ENCODE results near the gene CPLX1. TPM values are rescaled to one million over a fixed set of nuclear protein-coding genes. Genes with fewer than 3 reads are reported as not detected.
A peak's percentile ranks its signal among the peaks of the same experiment; 100 is the strongest.
"Not testable (repeated sequence)": the region's sequence is repeated elsewhere in the genome, so short reads cannot be mapped to it uniquely, and the experiment has no call there.

The CPLX1 gene
- total RNA-seq, 6 experiments from 2014 or later = 0.12 to 0.32 (median 0.20) TPM; not detected in 1

DNA sequence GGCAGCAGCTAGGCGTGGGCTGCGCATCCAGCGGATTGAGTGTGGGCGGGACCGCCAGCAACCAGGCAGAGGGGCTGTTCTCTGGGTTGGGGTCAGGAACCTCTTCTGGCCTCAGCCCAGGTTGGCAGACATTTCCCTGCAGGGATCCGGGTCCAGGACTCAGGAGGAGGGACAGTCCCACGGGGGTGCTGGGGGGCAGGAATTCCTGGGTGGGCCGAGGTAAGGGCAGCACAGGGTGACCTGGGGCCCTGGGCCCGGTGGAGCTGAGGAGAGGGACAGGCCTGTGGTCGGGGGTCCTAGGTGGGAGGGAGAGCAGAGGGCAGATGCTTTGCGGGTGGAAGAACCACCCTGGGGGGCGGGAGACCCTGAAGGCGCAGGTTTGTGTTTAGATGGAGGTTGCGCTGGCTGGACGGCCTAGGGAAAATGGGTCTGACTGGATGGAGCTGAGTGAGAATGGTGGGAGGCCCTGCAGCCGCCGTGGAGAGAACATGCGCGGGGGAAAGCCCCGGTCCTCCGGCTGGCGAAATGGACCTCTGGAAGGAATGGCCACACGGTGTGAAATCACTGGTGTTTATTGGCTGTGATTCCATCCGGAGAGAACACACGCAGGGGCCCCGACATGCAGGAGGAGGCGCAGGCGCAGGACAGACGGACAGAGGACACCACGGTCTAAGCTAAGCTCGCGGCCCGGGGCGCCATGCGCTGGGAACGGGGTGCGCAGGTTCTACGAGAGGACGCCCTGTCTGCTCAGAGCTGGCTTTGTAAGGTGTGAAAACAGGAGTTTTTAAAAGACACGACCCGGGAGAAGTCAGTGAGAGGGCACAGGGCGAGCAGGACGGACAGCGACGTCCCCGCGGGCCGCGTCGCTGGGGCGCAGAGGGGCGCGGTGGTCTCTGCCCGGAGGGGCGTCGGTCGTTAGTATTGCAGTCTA lies 41.3 kb downstream of the CPLX1 start:
- Mint-ChIP-seq H3K4me1 (ENCODE audit: low read depth) (peaks cover 18% of the 10 kb centered on the region), H3K4me3 (no peak overlapping the region), H3K27me3 (ENCODE audit: insufficient read depth) (peaks cover 18% of the 10 kb centered on the region), H3K27ac (no peak overlapping the region), H3K36me3 (ENCODE audit: low read depth) (peaks cover 11% of the 10 kb centered on the region), H3K9me3 (no peaks in the 10 kb centered on the region; the same call in 1 of the 2 replicates)
- DNase-seq = no peak
- TF ChIP-seq, protein P1, sequence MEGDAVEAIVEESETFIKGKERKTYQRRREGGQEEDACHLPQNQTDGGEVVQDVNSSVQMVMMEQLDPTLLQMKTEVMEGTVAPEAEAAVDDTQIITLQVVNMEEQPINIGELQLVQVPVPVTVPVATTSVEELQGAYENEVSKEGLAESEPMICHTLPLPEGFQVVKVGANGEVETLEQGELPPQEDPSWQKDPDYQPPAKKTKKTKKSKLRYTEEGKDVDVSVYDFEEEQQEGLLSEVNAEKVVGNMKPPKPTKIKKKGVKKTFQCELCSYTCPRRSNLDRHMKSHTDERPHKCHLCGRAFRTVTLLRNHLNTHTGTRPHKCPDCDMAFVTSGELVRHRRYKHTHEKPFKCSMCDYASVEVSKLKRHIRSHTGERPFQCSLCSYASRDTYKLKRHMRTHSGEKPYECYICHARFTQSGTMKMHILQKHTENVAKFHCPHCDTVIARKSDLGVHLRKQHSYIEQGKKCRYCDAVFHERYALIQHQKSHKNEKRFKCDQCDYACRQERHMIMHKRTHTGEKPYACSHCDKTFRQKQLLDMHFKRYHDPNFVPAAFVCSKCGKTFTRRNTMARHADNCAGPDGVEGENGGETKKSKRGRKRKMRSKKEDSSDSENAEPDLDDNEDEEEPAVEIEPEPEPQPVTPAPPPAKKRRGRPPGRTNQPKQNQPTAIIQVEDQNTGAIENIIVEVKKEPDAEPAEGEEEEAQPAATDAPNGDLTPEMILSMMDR (IDR thresholded peaks at IDR 0.05) = no peak

DNA sequence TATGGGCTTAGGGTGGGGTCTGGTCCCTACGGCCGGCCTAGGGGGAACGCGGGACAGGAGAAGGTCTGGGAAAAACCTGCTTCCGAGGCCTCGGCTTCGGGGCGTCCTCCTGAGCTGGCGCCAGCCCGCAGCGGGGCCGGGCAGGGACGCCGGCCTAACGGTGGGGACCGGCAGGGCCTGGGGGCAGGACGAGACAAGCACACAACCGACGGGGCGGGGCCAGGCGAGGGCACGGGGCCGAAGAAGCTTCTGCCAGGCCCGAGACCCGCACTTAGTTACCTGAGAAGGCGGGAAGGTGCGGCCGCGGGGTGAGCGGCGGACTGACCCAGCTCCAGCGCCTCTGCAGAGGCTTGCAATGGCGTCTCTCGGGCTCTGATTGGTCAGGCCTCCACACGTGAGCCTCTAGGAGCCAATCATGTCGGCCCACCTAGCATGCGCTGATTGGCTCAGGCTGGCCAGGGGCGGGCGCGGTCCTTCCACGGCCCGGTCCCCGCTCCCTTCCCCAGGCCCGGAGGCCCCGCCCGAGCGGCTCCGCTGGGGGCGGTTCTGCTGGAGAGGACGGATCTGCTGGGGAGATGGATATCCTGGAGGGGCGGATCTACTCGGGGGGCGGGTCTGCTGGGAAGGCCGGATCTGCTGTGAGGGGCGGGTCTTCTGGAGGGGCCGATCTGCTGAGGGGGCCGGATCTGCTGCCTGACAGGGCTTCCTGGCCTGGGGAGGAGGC lies 44.3 kb downstream of the CPLX1 start:
- Mint-ChIP-seq H3K9me3 (no peaks in the 10 kb centered on the region; the same call in none of the 2 replicates), H3K27ac (peak overlapping the region; percentile 93), H3K36me3 (ENCODE audit: low read depth) (peaks cover 34% of the 10 kb centered on the region), H3K4me1 (ENCODE audit: low read depth) (peaks cover 28% of the 10 kb centered on the region), H3K4me3 (peak overlapping the region; percentile 79), H3K27me3 (ENCODE audit: insufficient read depth) (peaks cover 10% of the 10 kb centered on the region)
- TF ChIP-seq, protein P1 (IDR thresholded peaks at IDR 0.05) = no peak
- peak; percentile 98 for DNase-seq

DNA sequence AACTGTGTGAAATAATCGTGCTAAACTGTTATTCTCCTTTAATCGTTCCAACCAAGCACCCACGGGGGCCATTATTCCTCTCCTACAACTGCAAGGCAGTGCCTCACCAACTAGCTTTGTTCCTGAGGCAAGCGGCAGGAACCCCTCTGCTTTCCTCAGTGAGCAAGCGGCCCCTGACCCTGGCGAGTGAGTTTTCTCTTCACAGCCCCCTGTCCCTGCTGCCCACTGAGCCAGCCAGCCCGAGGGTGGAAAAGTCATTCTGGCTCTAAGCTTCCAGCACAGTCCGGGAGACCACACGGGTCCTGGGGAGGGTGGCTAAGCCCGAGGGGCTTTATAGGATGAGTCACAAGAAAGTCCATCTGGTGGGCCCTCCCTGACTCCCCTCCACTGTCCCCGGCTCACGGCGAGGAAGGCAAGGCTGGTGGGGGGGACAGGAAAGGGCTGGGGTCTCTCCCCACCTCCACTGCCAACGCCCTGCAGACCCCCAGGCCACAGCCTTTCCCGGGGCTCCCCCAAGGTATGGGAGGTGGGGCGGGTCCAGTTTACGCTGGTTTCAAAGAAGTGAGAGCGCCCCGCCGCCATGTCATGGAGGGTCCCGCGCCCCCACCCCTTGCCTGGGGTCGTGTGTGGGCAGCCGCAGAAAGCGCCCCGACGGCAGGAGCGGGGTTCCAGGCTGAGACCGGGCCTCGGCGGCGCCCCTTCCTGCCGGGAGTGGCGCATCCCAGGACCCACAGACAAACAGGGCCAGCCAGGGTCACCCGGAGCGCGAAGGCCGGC lies 45.0 kb downstream of the CPLX1 start:
- peak overlapping the region; percentile 79 for H3K4me3 Mint-ChIP-seq
- TF ChIP-seq, protein P1 (IDR thresholded peaks at IDR 0.05) = no peak
- H3K27ac Mint-ChIP-seq = peak overlapping the region; percentile 87
- H3K36me3 Mint-ChIP-seq (ENCODE audit: low read depth) = peaks cover 41% of the 10 kb centered on the region
- H3K4me1 Mint-ChIP-seq (ENCODE audit: low read depth) = peaks cover 31% of the 10 kb centered on the region
- H3K27me3 Mint-ChIP-seq (ENCODE audit: insufficient read depth) = peaks cover 10% of the 10 kb centered on the region
- DNase-seq = no peak
- H3K9me3 Mint-ChIP-seq = peaks cover 2% of the 10 kb centered on the region

DNA sequence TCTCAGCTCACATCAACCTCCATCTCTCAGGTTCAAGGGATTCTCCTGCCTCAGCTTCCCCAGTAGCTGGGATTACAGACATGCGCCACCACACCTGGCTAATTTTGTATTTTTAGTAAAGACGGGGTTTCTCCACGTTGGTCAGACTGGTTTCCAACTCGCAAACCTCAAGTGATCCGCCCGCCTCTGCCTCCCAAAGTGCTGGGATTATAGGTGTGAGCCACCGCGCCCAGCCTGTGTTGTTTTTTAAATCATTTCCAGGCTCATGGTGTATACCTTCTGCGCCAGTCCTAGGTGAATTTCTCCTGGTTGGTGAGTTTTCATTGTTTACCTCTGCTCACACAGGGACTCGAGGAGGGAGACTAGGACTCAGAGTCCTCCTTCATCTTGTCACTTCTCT lies 45.7 kb downstream of the CPLX1 start:
- peaks cover 45% of the 10 kb centered on the region for H3K36me3 Mint-ChIP-seq (ENCODE audit: low read depth)
- peaks cover 35% of the 10 kb centered on the region for H3K4me1 Mint-ChIP-seq (ENCODE audit: low read depth)
- not testable (repeated sequence) for DNase-seq

DNA sequence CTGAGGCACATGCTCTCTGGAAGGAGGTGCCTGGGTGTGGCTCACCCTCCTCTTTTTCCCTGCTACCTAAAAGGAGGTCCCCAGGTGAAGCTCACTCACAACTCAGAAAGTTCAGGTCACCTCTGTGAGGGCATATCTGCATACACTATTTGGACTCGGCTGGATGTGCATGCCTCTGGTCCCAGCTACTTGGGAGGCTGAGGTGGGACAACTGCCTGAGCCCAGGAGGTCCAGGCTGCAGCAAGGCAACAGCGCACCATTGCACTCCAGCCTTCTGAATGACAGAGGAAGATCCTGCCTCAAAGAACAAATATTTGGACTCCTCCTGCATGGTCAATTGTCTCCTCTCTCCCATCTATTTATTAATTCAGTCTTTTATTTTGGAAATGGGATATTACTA lies 46.4 kb downstream of the CPLX1 start:
- Mint-ChIP-seq H3K9me3 (peaks cover 8% of the 10 kb centered on the region), H3K27me3 (ENCODE audit: insufficient read depth) (peaks cover 9% of the 10 kb centered on the region), H3K4me3 (peak overlapping the region; percentile 79), H3K27ac (peak overlapping the region; percentile 87; the same call in 1 of the 2 replicates), H3K4me1 (ENCODE audit: low read depth) (peaks cover 35% of the 10 kb centered on the region), H3K36me3 (ENCODE audit: low read depth) (peaks cover 51% of the 10 kb centered on the region)
- no peak for DNase-seq
- TF ChIP-seq, protein P1 (IDR thresholded peaks at IDR 0.05) = no peak

More for the DNA sequence above, 45.7 kb downstream of the CPLX1 start:
- H3K9me3 Mint-ChIP-seq; H3K27me3 Mint-ChIP-seq (ENCODE audit: insufficient read depth): not testable (repeated sequence)
- Mint-ChIP-seq H3K27ac (peak overlapping the region; percentile 87), H3K4me3 (peak overlapping the region; percentile 79)

Data from HFFc6 (cell line).